ENCODE measurements around the gene RAD17.
A peak's percentile ranks its signal among the peaks of the same experiment; 100 is the strongest.

The RAD17 gene

GRCh38 chr5:69378376-69378775, 8.8 kb downstream of the RAD17 start:
- H3K27me3 ChIP-seq (ENCODE audit: low read length), result no peaks in the 10 kb centered on the region
- no peak overlapping the region for H3K4me2 ChIP-seq (ENCODE audit: low read depth, low read length, poor library complexity, severe bottlenecking)
- no peak overlapping the region for H2AFZ ChIP-seq (ENCODE audit: low read depth, low read length, severe bottlenecking)
- H3K27ac ChIP-seq (ENCODE audit: low read depth, low read length), result peak overlapping the region; percentile 24; the same call in 1 of the 2 replicates
- no peaks in the 10 kb centered on the region for H4K20me1 ChIP-seq (ENCODE audit: low read depth, low read length)
- TF ChIP-seq CTCF (IDR thresholded peaks at IDR 0.05; ENCODE audit: insufficient read depth, low read length, poor library complexity, severe bottlenecking) (no peak), EZH2phosphoT487 (conservative IDR thresholded peaks at IDR 0.05; ENCODE audit: low read length) (no peak)
- peaks cover 29% of the 10 kb centered on the region for H3F3A ChIP-seq (ENCODE audit: insufficient read depth)
- no peak overlapping the region for H3K4me3 ChIP-seq (ENCODE audit: insufficient read depth, low read length, poor library complexity, severe bottlenecking)
- no peak overlapping the region for H3K9ac ChIP-seq (ENCODE audit: low read length)
- H3K9me2 ChIP-seq (replicated peaks; ENCODE audit: insufficient read depth, low read length), result no peaks in the 10 kb centered on the region
- H3K79me2 ChIP-seq (ENCODE audit: insufficient read depth, low read length), result peaks cover 29% of the 10 kb centered on the region; the same call in 1 of the 2 replicates
- peaks cover 22% of the 10 kb centered on the region for H3K36me3 ChIP-seq (ENCODE audit: low read length)
- no peaks in the 10 kb centered on the region for H3K9me3 ChIP-seq (ENCODE audit: insufficient read depth, low read length)

GRCh38 chr5:69404659-69405330, 35.2 kb downstream of the RAD17 start:
- Histone ChIP-seq H3F3A (ENCODE audit: insufficient read depth) (no peaks in the 10 kb centered on the region), H3K4me3 (ENCODE audit: insufficient read depth, low read length, poor library complexity, severe bottlenecking) (no peak overlapping the region), H3K9me2 (replicated peaks; ENCODE audit: insufficient read depth, low read length) (no peaks in the 10 kb centered on the region), H3K9me3 (ENCODE audit: insufficient read depth, low read length) (no peaks in the 10 kb centered on the region), H2AFZ (ENCODE audit: low read depth, low read length, severe bottlenecking) (no peak overlapping the region), H3K27ac (ENCODE audit: low read depth, low read length) (no peak overlapping the region), H3K36me3 (ENCODE audit: low read length) (peaks cover 28% of the 10 kb centered on the region), H3K79me2 (ENCODE audit: insufficient read depth, low read length) (no peaks in the 10 kb centered on the region), H4K20me1 (ENCODE audit: low read depth, low read length) (no peaks in the 10 kb centered on the region), H3K9ac (ENCODE audit: low read length) (no peak overlapping the region), H3K4me2 (ENCODE audit: low read depth, low read length, poor library complexity, severe bottlenecking) (no peak overlapping the region), H3K27me3 (ENCODE audit: low read length) (no peaks in the 10 kb centered on the region)
- no peak for TF ChIP-seq CTCF (IDR thresholded peaks at IDR 0.05; ENCODE audit: insufficient read depth, low read length, poor library complexity, severe bottlenecking)
- no peak for TF ChIP-seq EZH2phosphoT487 (conservative IDR thresholded peaks at IDR 0.05; ENCODE audit: low read length)

GRCh38 chr5:69414885-69415583, 45.4 kb downstream of the RAD17 start, which contains the start of gene MARVELD2:
TSS of gene MARVELD2 (plus strand) at chr5:69415116. CDS start at chr5:69419386, 4,270 bp downstream.
- Histone ChIP-seq H3K4me2 (ENCODE audit: low read depth, low read length, poor library complexity, severe bottlenecking) (no peak within 1 kb of the TSS), H2AFZ (ENCODE audit: low read depth, low read length, severe bottlenecking) (no peak within 1 kb of the TSS), H3K36me3 (ENCODE audit: low read length) (peaks cover 16% of the 10 kb centered on the region; the same call in 1 of the 2 replicates), H3K79me2 (ENCODE audit: insufficient read depth, low read length) (no peaks in the 10 kb centered on the region), H3K9me2 (replicated peaks; ENCODE audit: insufficient read depth, low read length) (no peaks in the 10 kb centered on the region), H3K9ac (ENCODE audit: low read length) (no peak within 1 kb of the TSS), H4K20me1 (ENCODE audit: low read depth, low read length) (no peaks in the 10 kb centered on the region), H3K27me3 (ENCODE audit: low read length) (no peaks in the 10 kb centered on the region), H3K4me3 (ENCODE audit: insufficient read depth, low read length, poor library complexity, severe bottlenecking) (no peak within 1 kb of the TSS), H3F3A (ENCODE audit: insufficient read depth) (0 out of 2 replicates have a peak, but pooled peaks cover 3% of the 10 kb centered on the region), H3K27ac (ENCODE audit: low read depth, low read length) (no peak within 1 kb of the TSS), H3K9me3 (ENCODE audit: insufficient read depth, low read length) (no peaks in the 10 kb centered on the region)
- TF ChIP-seq EZH2phosphoT487 (conservative IDR thresholded peaks at IDR 0.05; ENCODE audit: low read length) (no peak), CTCF (IDR thresholded peaks at IDR 0.05; ENCODE audit: insufficient read depth, low read length, poor library complexity, severe bottlenecking) (no peak)

All from SU-DHL-6 (cell line).